Inflammatory macrophage treated with lipopolysaccharide for 4 hours (primary cell): Measurements from ENCODE around the gene TTC34.
A peak's percentile ranks its signal among the peaks of the same experiment; 100 is the strongest.

Source experiments
- DNase-seq: peaks from one replicate; pipeline ENCODE4 v3.0.0-alpha.2; 2020

The TTC34 gene, protein sequence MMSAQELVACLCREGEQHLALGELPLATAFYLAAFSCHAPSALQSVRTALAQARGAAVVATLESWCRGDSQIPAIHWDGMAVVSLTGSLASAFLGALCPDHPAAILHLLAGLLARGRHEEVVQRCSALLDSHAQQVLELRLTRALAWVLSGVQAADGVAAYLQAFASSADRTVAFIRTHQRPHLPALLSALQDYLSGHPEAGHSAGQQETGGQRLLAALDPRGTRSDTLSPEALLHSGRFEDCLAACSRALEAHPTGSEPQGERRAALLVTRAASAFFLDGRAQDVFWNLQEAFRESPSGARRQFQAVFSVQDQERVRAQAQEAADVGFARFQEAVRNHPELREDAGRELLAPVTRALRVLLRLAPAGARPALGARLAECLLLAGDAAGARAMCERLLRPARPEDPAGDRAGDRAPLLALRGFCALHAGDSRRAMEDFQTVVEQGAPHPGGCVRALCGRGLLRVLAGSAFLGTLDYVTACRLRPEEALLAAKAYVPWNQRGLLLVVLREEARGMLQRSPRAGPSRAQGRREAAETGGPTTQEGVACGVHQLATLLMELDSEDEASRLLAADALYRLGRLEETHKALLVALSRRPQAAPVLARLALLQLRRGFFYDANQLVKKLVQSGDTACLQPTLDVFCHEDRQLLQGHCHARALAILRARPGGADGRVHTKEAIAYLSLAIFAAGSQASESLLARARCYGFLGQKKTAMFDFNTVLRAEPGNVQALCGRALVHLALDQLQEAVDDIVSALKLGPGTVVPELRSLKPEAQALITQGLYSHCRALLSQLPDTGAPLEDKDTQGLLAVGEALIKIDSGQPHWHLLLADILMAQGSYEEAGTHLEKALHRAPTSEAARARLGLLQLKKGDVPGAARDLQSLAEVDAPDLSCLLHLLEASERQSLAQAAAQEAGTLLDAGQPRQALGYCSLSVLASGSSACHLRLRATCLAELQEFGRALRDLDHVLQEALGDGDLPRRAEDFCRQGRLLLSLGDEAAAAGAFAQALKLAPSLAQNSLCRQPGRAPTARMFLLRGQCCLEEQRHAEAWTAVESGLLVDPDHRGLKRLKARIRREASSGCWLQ

DNA sequence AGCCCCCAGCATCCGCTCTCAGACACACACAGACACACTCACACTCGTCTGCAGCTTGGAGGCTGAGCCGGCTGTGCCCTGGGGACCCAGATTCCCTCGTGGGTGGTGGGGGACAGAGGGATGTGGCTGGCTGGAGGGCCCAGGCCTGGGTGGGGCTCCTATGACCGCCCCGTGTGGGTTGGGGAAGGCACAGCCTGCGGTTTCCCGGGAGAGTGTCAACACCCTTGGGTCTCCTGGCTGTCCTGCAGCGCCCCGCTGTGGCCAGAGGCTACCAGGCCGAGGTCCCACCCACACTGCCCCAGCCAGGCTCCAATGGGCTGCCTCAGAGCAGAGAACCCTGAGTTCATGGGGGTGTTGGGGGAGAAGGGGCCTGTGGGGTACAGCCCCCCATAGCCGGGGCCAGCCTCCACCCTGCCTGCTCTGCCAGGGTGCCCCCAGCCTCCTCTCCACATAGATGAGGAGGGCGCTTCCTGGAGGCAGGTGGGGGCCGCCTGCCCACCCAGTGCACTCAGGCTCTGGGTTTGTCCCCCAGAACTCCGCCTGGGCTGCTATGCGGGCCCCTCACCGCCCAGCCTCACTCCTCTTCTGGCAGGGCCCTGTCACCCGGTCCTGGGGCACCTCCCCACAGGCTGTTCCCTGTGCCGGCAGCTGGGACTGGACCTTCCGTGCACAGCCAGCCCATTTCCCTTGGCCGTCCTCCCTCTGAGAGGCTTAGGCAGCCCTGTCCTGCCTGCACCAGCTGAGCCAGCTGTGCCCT is at the start of gene TTC34:
TTC34 (minus strand) TSS at position 159 of the 757 bp plus-strand sequence. CDS start 866 bp downstream, outside the sequence.
- peak; percentile 59 for DNase-seq

DNA sequence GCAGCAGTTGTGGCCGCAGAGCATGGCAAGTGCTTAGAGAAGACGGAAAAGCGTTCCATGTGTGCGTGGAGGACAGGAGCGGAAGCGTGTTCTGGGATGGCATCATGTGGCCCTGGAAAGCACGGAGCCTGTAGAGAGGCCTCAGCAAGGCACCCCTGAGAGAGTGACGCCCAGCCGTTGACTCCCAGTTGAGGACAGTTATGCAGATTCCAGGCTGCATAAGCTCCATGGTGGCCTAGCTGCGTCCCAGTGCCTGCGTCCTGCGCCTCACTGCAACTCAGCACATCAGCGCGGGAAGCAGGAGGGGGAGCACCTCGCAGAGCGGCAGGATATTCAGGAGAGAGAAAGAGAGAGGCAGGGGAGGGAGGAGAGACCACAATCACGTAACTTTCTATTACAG is 49.0 kb upstream of the TTC34 start:
- no peak for DNase-seq

DNA sequence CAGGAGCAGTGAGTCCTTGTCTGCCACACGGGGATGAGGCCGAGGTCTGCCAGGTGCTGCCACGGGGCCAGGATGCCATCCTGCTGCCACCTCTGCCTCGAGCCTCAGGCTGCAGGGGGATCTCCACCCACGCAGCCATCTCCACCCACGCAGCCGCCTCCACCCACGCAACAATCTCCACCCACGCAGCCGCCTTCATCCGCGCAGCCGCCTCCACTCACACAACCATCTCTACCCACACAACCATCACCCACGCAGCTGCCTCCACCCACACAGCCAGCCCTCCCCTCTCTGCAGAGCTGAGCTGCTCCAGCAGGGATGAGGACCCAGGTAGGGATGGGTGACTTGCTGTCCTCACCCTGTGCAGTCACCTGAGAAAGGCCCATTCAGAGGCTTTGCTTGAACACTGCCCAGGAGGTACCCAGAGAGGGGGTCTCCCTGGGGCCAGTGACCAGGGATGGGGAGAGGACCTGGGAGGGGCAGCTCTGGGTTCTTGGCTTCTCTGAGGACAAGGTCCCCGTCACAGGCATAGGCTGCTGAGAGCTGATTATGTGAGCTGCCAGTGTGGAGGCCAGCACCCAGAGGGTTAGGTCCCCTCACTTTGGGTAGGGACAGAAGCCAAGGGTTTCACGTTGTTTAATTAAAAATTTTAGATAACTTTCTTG is 46.6 kb upstream of the TTC34 start:
- no peak for DNase-seq

DNA sequence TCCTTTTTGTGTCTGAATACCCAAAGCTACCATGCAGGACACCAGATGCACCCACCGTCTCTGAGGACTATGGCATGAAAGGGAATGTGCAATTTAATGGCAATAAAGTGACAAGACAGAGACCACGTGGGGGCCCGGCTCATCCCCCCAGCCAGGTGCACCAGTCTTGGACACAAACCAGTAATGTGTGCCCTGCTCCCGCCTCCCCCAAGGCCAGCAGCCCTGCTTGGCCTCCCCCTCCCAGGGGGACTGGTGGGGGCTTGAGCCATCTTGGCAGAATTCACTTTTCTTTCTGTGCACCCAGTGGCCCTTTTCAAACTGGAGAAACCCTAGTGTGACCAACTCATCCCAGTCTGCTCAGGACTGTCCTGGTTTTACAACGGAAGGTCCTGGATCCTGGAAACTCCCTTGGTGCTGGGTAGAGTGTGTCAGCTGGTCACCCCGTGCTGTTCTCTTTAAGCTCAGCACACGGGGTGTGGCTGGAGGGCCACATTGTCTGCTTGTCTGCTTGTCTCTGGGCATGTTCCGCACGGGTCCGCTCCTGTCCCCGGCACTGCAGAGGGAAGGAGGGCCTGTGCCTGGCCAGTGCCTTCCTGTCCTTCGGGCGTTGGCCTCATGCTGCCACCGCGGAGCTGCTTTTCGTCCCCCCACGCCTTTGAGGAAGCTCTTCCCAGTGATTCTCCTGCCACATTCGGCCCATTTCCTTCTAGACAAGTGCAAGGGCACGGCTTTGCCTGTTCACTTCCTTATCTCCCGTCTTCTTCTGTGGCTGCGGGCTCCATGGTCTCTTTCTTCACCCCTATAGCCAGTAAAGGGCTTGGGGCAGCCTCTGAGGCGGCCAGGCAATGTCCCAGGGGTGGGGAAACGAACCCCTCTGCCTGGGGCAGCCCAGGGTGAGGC is 45.8 kb upstream of the TTC34 start:
- no peak for DNase-seq

DNA sequence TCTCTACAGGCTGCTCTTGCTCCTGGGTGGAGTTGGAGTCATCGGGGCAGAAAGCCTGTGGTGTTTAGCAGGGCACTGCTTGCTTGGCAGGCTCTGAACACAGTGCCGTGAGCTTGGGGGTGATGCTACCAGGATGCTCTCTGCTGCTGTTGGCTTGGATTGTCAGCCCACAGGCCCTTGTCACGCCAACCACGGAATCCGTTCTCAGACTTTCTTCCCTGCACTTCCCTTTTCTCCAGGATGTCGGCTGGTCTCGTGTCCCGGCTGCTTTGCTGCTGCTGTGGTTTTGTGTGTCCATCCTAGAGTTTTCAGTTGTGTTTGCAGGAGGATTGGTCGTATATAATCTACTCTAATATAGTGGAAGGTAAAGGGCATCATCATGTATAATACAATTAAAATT is 44.4 kb upstream of the TTC34 start:
- peak; percentile 6 for DNase-seq

DNA sequence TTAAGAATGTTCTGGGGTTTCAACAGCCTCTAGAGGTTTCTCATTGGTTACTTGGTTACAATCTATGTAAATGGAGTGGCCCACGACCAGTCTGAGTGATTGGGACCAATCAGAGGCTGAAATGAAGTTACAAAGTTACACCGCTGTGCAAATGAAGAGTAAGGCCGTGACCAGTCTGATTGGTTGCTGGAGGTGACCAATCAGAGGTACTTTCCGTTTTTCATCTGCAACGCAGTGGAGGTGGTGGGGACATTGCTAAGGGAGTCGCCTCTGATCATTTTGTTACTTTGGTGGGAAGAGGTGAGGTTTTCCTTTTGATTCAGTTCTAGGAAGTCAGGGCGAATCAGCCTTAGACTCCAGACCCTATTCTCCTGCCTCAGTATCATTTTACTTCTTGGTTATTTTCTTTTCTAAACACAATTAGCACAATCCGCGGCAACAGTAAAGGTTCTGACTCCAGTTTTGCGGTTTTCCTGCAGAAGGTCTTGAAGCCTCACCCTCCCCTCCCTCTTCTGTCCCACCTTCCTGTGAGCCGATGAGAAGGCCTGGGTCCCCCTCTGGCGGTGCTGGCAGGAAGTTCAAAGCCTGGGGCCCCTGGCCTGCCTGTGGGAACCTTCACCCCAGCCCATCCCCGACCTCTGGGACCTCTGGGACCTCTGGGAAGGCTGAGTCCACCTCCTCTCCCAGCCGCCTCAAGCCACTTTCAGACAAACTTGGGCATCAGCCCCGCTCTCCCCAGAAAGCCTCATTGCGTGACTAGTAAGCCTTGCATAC is 38.7 kb upstream of the TTC34 start:
- DNase-seq = no peak

DNA sequence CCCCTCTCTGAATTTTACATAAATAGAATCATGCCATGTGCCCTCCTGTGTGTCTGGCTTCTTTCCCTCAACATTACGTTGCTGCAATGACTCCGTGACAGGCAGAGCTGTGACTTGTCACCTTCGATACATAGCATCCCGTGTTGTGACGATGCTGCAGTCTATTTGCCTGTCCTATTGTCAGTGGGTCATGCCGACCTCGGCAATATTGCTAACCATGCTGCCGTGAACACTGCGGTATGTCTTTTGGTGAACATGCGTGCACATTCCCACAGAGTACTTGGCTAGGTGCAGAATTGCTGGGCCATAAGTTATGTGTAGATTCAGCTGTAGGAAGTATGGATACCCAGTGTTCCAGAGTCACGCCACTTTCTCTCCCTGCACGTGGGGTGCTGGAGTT is 36.3 kb upstream of the TTC34 start:
- DNase-seq = no peak

DNA sequence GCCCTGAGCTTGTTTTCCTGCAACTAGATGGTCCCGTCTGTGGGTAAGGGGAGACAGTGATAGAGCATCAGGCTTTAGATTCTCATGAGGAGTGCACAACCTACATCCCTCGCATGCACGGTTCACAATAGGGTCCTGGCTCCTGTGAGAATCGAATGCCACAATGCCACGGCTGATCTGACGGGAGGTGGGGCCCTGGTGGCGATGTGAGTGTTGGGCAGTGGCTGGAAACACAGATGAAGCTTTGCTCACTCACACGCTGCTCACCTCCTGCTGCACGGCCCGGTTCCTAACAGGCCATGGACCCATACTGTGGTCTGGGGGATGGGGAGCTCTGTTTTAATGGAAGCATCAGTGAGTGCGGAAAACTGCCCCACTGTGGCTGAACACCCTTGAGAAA is 35.8 kb upstream of the TTC34 start:
- no peak for DNase-seq

DNA sequence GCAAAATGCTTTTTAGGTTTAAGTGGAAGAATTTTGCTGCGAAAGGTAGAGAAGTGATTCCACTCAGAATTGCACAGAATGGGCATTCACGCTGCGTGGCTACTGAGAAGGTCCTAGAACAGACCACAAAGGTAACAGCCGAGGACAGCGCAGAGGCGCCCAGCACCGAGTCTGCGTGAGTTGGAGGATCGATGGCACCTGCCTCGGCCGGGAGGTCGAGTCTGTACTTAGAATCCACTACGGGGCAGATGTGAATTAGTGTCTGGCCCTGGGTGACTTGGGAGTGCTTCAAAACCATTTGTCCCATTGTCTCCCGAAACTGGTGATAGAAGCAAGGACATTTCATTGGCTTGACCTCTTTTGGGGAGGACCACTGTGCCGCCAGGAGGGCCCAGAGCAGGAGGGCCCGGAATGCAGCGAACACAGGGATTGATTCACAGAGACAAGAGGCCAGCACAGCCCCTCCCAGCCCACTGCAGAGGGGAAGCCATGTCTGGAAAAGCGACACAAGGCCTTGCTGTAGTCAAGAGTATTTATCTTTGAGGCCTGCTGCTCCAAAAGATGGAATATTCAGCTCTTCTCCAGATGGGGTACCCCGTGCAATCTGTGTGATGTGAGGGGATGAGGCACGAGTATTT is 35.0 kb upstream of the TTC34 start:
- no peak for DNase-seq

DNA sequence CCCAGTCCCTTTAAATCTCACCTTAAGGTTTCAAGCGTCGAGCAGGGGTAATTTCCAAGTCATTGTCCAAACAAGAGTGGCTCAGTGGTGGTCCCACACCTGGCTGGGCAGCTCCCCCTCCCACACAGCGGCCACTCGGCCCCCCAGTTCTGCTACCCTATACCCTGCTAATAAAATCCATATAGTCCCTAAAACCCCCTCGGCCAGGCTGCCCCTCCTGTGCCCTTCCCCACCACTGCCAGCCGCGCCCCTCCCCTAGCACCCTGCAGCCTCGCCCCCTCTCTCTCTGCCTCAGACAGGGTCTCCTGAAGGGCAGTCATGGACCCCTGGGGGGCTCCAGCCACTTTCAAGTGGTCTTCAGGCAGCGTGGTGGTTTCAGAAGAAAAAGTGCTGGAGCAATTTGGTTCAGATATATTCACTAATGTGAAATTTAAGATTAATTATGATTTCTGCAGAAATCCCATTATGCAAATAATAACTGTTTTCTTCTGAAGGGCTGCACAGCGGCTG is 34.2 kb upstream of the TTC34 start:
- DNase-seq = no peak

DNA sequence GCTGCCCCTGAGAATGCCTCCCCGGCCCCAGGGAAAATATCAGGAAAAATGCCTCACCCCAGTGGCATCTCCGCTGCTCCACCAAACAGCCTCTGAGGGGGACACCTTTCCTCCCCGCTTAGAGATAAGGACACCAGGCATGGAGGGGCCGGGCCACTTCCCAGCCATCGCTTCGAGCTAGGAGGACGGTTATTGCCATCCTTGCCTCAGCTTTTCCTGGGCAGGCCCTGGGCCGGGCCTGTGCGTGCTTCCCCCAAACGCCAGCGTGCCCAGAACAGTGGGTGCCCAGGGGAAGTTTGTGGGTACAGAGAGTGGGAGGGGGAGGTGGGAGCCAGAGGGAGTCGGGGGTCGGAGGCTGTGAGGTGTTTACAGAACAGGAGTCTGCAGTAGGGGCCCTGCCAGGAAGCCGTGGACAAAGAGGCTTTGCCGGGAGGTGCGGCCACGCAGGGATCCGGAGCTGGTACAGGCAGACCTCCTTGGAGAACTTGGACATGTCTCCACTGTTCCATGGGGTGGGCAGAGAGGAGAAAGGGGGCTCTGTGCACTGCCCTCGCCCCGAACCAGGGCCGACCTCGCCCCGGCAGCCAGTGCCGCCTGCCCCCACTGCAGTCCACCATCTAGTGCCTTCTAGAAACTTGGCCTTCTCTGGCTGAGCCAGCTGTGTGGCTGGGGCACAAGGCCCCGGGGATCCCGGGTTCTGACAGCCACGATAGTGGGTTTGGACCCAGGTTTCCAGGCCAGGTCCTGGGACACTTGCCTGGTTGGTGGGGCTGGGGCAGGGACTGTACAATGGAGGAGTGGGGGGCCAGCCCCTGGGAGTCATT is 33.5 kb upstream of the TTC34 start:
- no peak for DNase-seq

DNA sequence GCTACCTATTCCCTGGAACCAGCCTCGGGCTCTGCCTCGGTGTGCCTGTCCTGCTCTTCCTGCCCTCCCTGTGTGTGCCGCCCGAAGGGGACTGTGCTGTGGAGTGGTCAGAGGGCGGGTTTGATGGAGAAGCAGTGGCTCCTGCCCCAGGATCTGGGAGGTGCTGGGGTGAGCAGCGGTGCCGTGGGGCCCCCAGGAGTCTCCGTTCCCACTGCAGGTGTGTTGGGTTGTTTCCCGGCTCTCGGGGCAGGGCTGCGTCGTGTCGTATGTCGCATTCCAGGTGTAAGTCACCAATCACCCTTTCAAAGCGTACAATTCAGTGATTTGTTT is 32.6 kb upstream of the TTC34 start:
- DNase-seq = no peak

DNA sequence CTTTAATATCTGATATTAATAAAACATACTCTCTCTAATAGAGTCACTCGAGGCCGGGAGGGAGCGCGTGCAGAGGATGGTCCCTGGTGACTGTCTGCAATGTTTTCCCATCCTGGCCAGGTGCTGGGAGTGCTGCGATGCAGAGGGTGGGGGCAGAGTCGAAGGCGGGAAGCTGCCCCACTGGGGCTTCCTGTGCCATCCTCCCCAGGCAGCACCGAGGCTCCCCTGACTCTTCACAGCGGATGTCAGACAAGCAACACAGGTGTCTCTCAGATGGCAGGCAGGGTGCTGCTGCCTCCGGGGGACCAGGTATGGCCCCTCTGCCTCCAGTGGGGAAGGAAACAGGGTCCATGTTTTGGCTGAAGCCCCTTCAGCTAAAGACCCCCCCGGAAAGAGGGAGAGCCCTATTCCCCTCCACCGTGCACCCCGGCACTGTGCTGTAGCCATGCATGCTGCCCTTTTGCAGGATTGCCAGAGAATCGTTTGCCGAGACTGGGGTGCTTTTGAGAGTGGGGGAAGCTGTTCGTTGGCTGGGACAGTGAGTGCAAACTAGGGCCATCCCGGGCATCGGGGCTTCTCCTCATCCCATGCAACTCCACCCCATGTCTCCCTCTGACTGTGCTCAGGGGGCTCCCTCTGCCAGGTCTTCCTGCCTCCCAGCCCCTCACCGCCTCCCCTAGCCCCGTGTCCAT is 32.1 kb upstream of the TTC34 start:
- no peak for DNase-seq

DNA sequence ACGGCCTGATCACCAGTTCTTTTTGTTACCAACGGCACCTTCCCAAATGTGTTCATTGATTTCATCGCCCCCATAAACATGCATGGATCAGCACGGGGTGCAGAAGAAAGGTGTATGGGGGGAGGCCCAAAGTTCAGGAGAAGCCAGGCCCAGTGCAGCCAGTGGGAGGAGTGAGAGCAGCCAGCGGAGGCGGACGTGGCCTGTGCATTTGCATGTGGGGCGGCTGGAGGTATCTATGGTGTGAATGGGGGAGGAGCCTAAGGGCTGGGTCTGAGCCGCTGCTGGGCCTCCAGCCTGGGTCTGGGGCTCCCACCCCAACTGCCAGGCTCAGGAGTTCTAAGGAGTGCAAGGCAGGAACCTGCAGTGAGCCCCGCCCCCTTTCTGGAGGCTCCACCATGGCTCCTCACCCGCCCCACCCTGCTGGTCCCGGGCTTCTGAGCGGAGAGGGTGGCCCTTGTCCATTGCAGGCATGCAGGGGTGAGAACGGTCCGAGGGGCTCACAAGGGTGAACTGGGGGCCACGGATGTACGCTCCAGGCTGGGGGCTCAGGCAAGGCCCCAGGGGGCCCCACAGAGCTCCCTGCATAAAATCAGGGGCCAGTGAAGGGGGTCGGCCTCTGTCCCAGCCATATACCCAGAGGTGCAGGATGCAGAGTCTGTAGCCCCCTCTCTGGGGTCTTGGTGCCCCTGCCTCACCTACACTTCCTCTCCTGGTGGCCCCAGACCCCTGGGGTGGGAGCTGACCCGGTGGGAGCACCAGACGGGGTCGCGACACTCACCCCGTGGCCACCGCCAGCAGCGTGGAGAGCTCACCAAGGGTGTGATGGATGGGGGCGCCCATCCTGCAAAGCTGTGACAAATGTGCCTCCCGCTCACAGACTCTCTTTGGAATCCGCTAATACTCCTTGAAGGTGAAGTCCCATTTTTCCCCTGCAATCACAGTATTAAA is 31.3 kb upstream of the TTC34 start:
- no peak for DNase-seq

DNA sequence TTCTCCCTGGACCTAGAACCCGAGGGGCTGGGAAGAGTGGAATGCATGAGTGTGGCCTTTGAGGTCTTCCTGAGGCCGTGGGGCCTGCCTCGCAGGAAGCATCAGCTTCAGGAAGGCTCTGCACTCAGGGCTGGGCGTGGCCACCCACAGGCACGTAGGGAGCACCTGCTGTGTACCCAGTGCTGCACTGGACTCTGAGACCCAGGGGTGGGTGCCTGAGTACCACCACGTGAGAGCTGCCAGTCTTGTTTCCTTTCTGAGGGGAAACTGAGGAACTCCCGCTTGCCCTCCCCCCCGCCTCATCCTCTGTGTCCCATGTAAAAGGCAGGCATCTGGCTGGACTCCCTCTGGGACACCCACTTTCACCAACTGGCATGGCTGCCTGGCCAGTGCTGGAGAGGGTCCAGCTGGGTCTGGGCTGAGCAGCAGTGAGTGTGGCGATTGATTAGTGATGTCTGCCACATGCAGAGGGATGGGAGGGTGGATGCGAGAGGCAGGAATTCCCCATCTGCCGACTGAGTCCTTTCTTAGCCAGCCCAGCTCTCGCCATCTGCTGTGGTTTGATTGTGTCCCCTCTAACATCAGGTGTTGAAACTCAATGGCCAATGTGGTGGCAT is 30.2 kb upstream of the TTC34 start:
- no peak for DNase-seq

DNA sequence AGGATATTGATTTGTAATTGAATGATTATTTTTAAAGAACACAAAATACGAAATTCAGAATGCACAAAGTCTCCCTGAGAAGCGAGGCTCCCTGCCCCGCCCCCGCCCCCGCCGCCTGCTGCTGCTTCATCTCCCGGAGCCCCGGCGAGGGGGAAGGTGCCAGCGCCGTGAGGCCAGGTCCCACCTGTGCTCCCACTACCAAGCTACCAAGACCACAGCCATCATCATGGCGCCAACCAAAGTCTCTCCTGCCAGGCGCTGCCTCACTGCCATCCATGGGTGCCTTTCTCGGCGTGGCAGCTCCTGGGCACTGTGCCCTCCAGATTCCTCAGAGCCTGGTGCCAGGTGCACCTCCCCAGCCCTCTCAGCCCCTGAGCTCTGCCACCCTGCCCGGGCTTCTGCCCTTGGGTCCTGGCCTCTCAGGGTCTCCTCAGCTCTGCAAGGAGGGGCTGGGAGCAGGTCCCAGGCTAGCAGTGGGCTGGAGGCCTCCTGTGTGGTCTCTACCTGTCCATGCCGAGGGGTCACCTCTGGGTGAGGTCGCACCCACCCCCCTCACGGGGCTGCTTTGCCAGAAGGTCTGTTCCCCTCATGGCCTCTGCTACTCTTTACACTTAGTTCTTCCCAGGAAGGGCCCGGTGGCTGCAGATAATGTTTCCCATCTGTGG is 29.4 kb upstream of the TTC34 start:
- no peak for DNase-seq
